H1 (cell line): ENCODE data around the gene SKIDA1. TPM values are rescaled to one million over a fixed set of nuclear protein-coding genes. Genes with fewer than 3 reads are reported as not detected.

Source experiments
- CTCF ChIA-PET: fragments of 300-600 bp; sonication (Branson Sonifier 250); formaldehyde crosslinking; loops from one replicate; lab custom pipeline; 2021; ENCODE audit not compliant: partially characterized antibody; lab: Charles Lee
- POLR2A ChIA-PET: fragments of 300-600 bp; sonication (Branson Sonifier 250); formaldehyde crosslinking; loops from one replicate; lab custom pipeline; 2021; ENCODE audit warnings: inconsistent platforms; ENCODE audit not compliant: partially characterized antibody; lab: Charles Lee
- DNase-seq, 2 experiments: peaks; one replicate each; pipeline versions ENCODE4 v3.0.0 to v3.0.0-alpha.2; 2010 to 2022; ENCODE audit warnings: low spot score in 2 of 2, low read depth in 1 of 2, mixed read lengths in 1 of 2
- FAIRE-seq: peaks from 2 replicates; lab custom pipeline; 2011; peaks lifted over from hg19 to GRCh38; lab: Jason Lieb, UNC
- H2AFZ ChIP-seq: 2 replicates; pipeline ENCODE4 v1.8.1; 2012; ENCODE audit warnings: low read length, inconsistent platforms
- H2AK5ac ChIP-seq: 2 replicates; pipeline ENCODE4 v1.6.1; 2013; ENCODE audit warnings: low read depth, low read length
- H2BK120ac ChIP-seq: replicated peaks from 2 replicates; pipeline ENCODE3; 2013; ENCODE audit warnings: low read depth, low read length, inconsistent platforms
- H2BK12ac ChIP-seq: 2 replicates; pipeline ENCODE4 v1.6.1; 2013; ENCODE audit warnings: low read depth, low read length
- H2BK15ac ChIP-seq: 2 replicates; pipeline ENCODE4 v1.6.1; 2013; ENCODE audit warnings: low read length
- H2BK20ac ChIP-seq: 2 replicates; pipeline ENCODE4 v1.6.1; 2013; ENCODE audit warnings: low read length
- H2BK5ac ChIP-seq: 2 replicates; pipeline ENCODE4 v1.6.1; 2013; ENCODE audit warnings: low read depth, low read length
- H3K14ac ChIP-seq: 2 replicates; pipeline ENCODE4 v1.6.1; 2013; ENCODE audit warnings: inconsistent platforms; ENCODE audit not compliant: insufficient read length
- H3K18ac ChIP-seq: 2 replicates; pipeline ENCODE4 v1.6.1; 2013; ENCODE audit warnings: low read length; ENCODE audit errors: extremely low read depth
- H3K23ac ChIP-seq: 2 replicates; pipeline ENCODE4 v1.6.1; 2013; ENCODE audit warnings: inconsistent platforms; ENCODE audit not compliant: insufficient read length
- H3K23me2 ChIP-seq: 2 replicates; pipeline ENCODE4 v1.6.1; 2013; ENCODE audit warnings: low read depth, low read length
- H3K27ac ChIP-seq: 2 replicates; pipeline ENCODE4 v1.6.1; 2011; ENCODE audit warnings: low read depth, low read length, inconsistent platforms
- H3K27me3 ChIP-seq, 4 experiments: replicated peaks in 1 of 4; 1 replicate in 1 of 4; 2 replicates in 3 of 4; pipeline versions ENCODE4 v1.6.1 to v1.8.1; 2011 to 2013; ENCODE audit warnings: low read length in 3 of 4, mild to moderate bottlenecking in 3 of 4, inconsistent platforms in 2 of 4, mixed read lengths in 2 of 4, moderate library complexity in 1 of 4; ENCODE audit not compliant: control insufficient read depth in 3 of 4, insufficient read depth in 3 of 4; ENCODE audit errors: extremely low read depth in 1 of 4
- H3K36me3 ChIP-seq, 4 experiments: 2 replicates each; pipeline versions ENCODE4 v1.6.1 to v1.8.1; 2011 to 2013; ENCODE audit warnings: mild to moderate bottlenecking in 4 of 4, low read length in 3 of 4, moderate library complexity in 2 of 4, control low read depth in 1 of 4, inconsistent platforms in 1 of 4; ENCODE audit not compliant: insufficient read depth in 4 of 4, control insufficient read depth in 2 of 4
- H3K4ac ChIP-seq: replicated peaks from 2 replicates; pipeline ENCODE3; 2013; ENCODE audit warnings: low read length, low read depth, mixed read lengths, inconsistent platforms; ENCODE audit not compliant: insufficient read length
- H3K4me1 ChIP-seq, 4 experiments: replicated peaks in 1 of 4; 1 replicate in 1 of 4; 2 replicates in 3 of 4; pipeline versions ENCODE4 v1.6.1 to v1.8.1; 2011 to 2013; ENCODE audit warnings: low read length in 3 of 4, inconsistent platforms in 2 of 4, mixed read lengths in 1 of 4; ENCODE audit not compliant: insufficient read depth in 4 of 4, control insufficient read depth in 3 of 4
- H3K4me2 ChIP-seq, 2 experiments: 2 replicates each; pipeline versions ENCODE4 v1.6.1 to v1.8.1; 2011 to 2013; ENCODE audit warnings: low read depth in 2 of 2, low read length in 2 of 2, control low read depth in 1 of 2, inconsistent platforms in 1 of 2, mild to moderate bottlenecking in 1 of 2; ENCODE audit not compliant: insufficient read depth in 1 of 2
- H3K4me3 ChIP-seq, 4 experiments: fragments of 200-600, 300-600 bp in 1 of 4; sonication (generic), shearing (Covaris generic), sonication (Bioruptor Twin) in 1 of 4; 2 replicates each; pipeline versions ENCODE4 v1.5.1 to v1.8.1; 2011 to 2016; ENCODE audit warnings: low read length in 4 of 4, low read depth in 3 of 4, control low read depth in 2 of 4, inconsistent platforms in 2 of 4, mild to moderate bottlenecking in 2 of 4, mixed read lengths in 1 of 4, moderate library complexity in 1 of 4; ENCODE audit not compliant: insufficient read depth in 2 of 4; ENCODE audit errors: extremely low read depth in 1 of 4
- H3K56ac ChIP-seq: replicated peaks from 2 replicates; pipeline ENCODE3; 2013; ENCODE audit warnings: low read depth, mild to moderate bottlenecking, mixed read lengths, low read length, inconsistent platforms; ENCODE audit not compliant: insufficient read length
- H3K79me1 ChIP-seq: 2 replicates; pipeline ENCODE4 v1.6.1; 2013; ENCODE audit warnings: low read depth, low read length, control low read depth
- H3K79me2 ChIP-seq, 2 experiments: 2 replicates each; pipeline versions ENCODE4 v1.6.1 to v1.8.1; 2012 to 2013; ENCODE audit warnings: low read length in 2 of 2, mild to moderate bottlenecking in 2 of 2, inconsistent platforms in 1 of 2; ENCODE audit not compliant: insufficient read depth in 2 of 2, control insufficient read depth in 1 of 2
- H3K9ac ChIP-seq, 4 experiments: replicated peaks in 1 of 4; 1 replicate in 1 of 4; 2 replicates in 3 of 4; pipeline versions ENCODE4 v1.6.1 to v1.8.1; 2011 to 2013; ENCODE audit warnings: low read depth in 3 of 4, low read length in 3 of 4, control low read depth in 2 of 4, mild to moderate bottlenecking in 2 of 4, moderate library complexity in 2 of 4, inconsistent platforms in 1 of 4; ENCODE audit errors: extremely low read depth in 1 of 4
- H3K9me3 ChIP-seq, 2 experiments: 2 replicates each; pipeline versions ENCODE4 v1.6.1 to v1.8.1; 2012 to 2013; ENCODE audit warnings: mild to moderate bottlenecking in 2 of 2, moderate library complexity in 2 of 2, control low read depth in 1 of 2, inconsistent platforms in 1 of 2, low read depth in 1 of 2, low read length in 1 of 2, mixed read lengths in 1 of 2; ENCODE audit not compliant: insufficient read depth in 2 of 2
- H4K20me1 ChIP-seq, 2 experiments: replicated peaks in 1 of 2; 2 replicates each; pipeline versions ENCODE3 to v1.8.1; 2011 to 2013; ENCODE audit warnings: inconsistent platforms in 2 of 2, low read length in 2 of 2, mild to moderate bottlenecking in 1 of 2; ENCODE audit not compliant: insufficient read depth in 2 of 2, control insufficient read depth in 1 of 2
- H4K5ac ChIP-seq: 2 replicates; pipeline ENCODE4 v1.6.1; 2013; ENCODE audit warnings: low read length, low read depth, mixed read lengths, inconsistent platforms; ENCODE audit not compliant: insufficient read length
- H4K8ac ChIP-seq: 2 replicates; pipeline ENCODE4 v1.8.0; 2013; ENCODE audit warnings: mild to moderate bottlenecking, moderate library complexity, low read length, inconsistent platforms; ENCODE audit not compliant: insufficient read depth; ENCODE audit errors: extremely low read depth
- H4K91ac ChIP-seq: replicated peaks from 2 replicates; pipeline ENCODE3; 2013; ENCODE audit warnings: low read length, mixed read lengths, inconsistent platforms; ENCODE audit not compliant: insufficient read length
- CBX5 ChIP-seq: fragments of 300-800, 300-1000 bp; sonication (generic); IDR thresholded peaks from 2 replicates; pipeline ENCODE4 v1.7.1; 2016; ENCODE audit warnings: antibody characterized with exemption, low read length, low read depth
- HDAC6 ChIP-seq: IDR thresholded peaks from one replicate; pipeline ENCODE4 v1.7.1; 2012; ENCODE audit warnings: low read depth, mild to moderate bottlenecking, inconsistent platforms, low read length, moderate library complexity
- KDM1A ChIP-seq: fragments of 200-600, 300-600 bp; sonication (generic); IDR thresholded peaks from 2 replicates; pipeline ENCODE4 v1.7.1; 2016; ENCODE audit warnings: mild to moderate bottlenecking, low read length, borderline replicate concordance
- KDM5A ChIP-seq: fragments of 200-600 bp; IDR thresholded peaks from 2 replicates; pipeline ENCODE4 v1.7.1; 2012; ENCODE audit warnings: mild to moderate bottlenecking, low read length, inconsistent platforms, mixed read lengths
- PHF8 ChIP-seq: fragments of 200-600 bp; sonication (generic); conservative IDR thresholded peaks from 2 replicates; pipeline ENCODE4 v1.7.1; 2012; ENCODE audit warnings: low read depth, mild to moderate bottlenecking, inconsistent platforms, low read length, moderate library complexity
- RAD21 ChIP-seq, 2 experiments: IDR thresholded peaks in 1 of 2; conservative IDR thresholded peaks in 1 of 2; 2 replicates each; pipeline ENCODE4 v1.6.1; 2011; ENCODE audit warnings: low read depth in 2 of 2, low read length in 2 of 2, improper control_type of control experiment in 1 of 2, inconsistent platforms in 1 of 2, mild to moderate bottlenecking in 1 of 2, moderate library complexity in 1 of 2
- RBBP5 ChIP-seq: IDR thresholded peaks from 2 replicates; pipeline ENCODE4 v1.7.1; 2012; ENCODE audit warnings: low read depth, mild to moderate bottlenecking, inconsistent platforms, low read length, moderate library complexity, borderline replicate concordance
- SIRT6 ChIP-seq: IDR thresholded peaks from one replicate; pipeline ENCODE4 v1.7.1; 2012; ENCODE audit warnings: low read length, inconsistent platforms
- SP2 ChIP-seq: IDR thresholded peaks from 2 replicates; pipeline ENCODE4 v1.6.1; 2012; ENCODE audit warnings: mild to moderate bottlenecking, low read length, inconsistent platforms
- TEAD4 ChIP-seq: IDR thresholded peaks from 2 replicates; pipeline ENCODE4 v1.6.1; 2012; ENCODE audit warnings: low read depth, low read length, inconsistent platforms, mixed read lengths
- ZNF274 ChIP-seq: IDR thresholded peaks from 2 replicates; pipeline ENCODE4 v1.7.0; 2012; ENCODE audit warnings: low read length, borderline replicate concordance; ENCODE audit errors: extremely low read depth
- WGBS, 2 experiments: shearing (Covaris generic) in 1 of 2; methylation state at CpG; one replicate each; pipeline versions ENCODE4 v1.1.6 to v1.1.7; 2013 to 2015; ENCODE audit warnings: low lambda C conversion rate in 2 of 2, mixed read lengths in 2 of 2, inconsistent platforms in 1 of 2, low coverage in 1 of 2, missing lambda C conversion rate in 1 of 2; ENCODE audit not compliant: insufficient replicate concordance in 2 of 2, insufficient coverage in 1 of 2, insufficient read length in 1 of 2; ENCODE audit errors: extremely low coverage in 1 of 2, missing lambda C conversion rate in 1 of 2; 5-methylcytosine and 5-hydroxymethylcytosine counted together
- polyA plus RNA-seq, 7 experiments: library from polyadenylated mRNA; depleted of rRNA in 3 of 7; stranded (reverse) in 5 of 7; unstranded in 2 of 7; fragments of >200 nt in 5 of 7; fragments of 200-250 nt in 2 of 7; gene quantifications; 1 replicate in 5 of 7; 2 replicates in 1 of 7; 4 replicates in 1 of 7; pipeline versions ENCODE4 v1.2.1 to v1.2.3, GENCODE V29; 2011 to 2013; ENCODE audit warnings: missing spikeins in 2 of 7, mixed read lengths in 2 of 7
- total RNA-seq: library from RNA; stranded (reverse); fragmentation: NEBNext Ultra II Directional; extraction: Animal tissue kit (Norgen Biotek cat#: 25700); gene quantifications from 2 replicates; pipeline ENCODE4 v1.2.1, GENCODE V29; 2021

SKIDA1 gene
- total and polyA plus RNA-seq, 2 of the 8 experiments (the other 6 are each of a cell fraction or from before 2014, with no cell fraction given), result 1.5 to 8.0 TPM

DNA sequence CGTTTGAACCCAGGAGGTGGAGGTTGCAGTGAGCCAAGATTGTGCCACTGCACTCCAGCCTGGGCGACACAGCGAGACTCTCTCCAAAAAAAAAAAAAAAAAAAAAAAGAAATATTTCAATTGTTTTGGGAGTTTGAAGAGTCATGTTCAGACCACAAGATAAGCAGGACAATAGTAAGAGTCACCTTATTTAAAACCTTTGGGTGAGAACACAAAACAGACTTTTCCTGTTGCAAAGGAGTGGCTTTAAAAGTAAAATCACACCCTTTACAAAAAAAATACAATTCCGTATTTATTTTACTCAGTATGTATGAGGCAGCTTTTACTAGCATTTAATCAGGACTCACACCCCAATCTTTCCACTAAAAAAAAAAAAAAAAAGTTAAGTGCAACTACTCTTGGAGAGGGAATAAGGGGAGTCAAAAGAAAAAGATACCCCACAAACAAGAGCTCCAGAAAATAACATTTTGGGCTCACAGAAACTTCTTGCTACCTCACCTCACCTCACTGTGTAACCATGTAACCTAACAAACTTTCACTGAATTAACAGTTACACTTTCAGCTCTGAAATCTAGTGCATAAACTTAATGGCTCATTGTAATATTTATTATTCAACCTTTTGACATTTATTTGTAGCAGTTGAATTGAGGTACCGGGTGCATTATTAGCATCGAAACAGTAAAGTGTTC is 11.2 kb downstream of the SKIDA1 start:
- Histone ChIP-seq H3K9ac (peak overlapping the region in 1 of 4 experiments; percentile 26; a peak in 1 of 7 replicates), H3K79me1 (no peaks in the 10 kb centered on the region), H3K4me3 (peak overlapping the region; percentile 66 to 90 (median 80)), H3K4me2 (peak overlapping the region; percentile 96 to 100), H3K14ac (no peak overlapping the region), H4K91ac (no peak overlapping the region), H3K23ac (no peak overlapping the region), H3K79me2 (peaks cover 0 to 60% of the 10 kb centered on the region in 2 experiments; a peak in 3 of 4 replicates), H3K9me3 (no peaks in the 10 kb centered on the region), H2BK12ac (no peak overlapping the region; the same call in 1 of the 2 replicates), H2BK15ac (no peak overlapping the region), H2AK5ac (no peak overlapping the region), H2BK20ac (no peak overlapping the region), H3K27ac (no peak overlapping the region), H4K5ac (no peak overlapping the region), H3K23me2 (peaks cover 29% of the 10 kb centered on the region), H2BK5ac (no peak overlapping the region), H4K20me1 (peaks cover 0 to 2% of the 10 kb centered on the region in 2 experiments), H3K4ac (no peak overlapping the region), H3K36me3 (no peaks in the 10 kb centered on the region), H3K27me3 (no peaks in the 10 kb centered on the region; a peak in 2 of 7 replicates), H2BK120ac (no peak overlapping the region), H3K56ac (no peak overlapping the region), H3K4me1 (peaks cover 6 to 30% (median 20%) of the 10 kb centered on the region in 4 experiments; a peak in 6 of 7 replicates), H4K8ac (no peak overlapping the region), H2AFZ (no peak overlapping the region), H3K18ac (no peak overlapping the region)
- CTCF ChIA-PET, result interaction anchor here (0.8 to 4.2 kb wide), 5 partner anchors 14 to 236 kb away, joined by 3 to 24 read pairs (median 3); no protein-coding TSS in a partner anchor
- 34% methylated on average over 5 of the region's 6 CpGs; no CpG with 5 or more reads in 1 of the 2 experiments for WGBS, 2 experiments
- DNase-seq (no peak), FAIRE-seq (no peak)
- POLR2A ChIA-PET, result interaction anchor here (0.5 to 17.3 kb wide), 4 partner anchors 8 to 78 kb away, joined by 3 to 352 read pairs (median 162); partner anchors contain the start of gene SKIDA1
- no peak for TF ChIP-seq CBX5
- no peak for TF ChIP-seq ZNF274
- TF ChIP-seq KDM1A, result no peak
- no peak for TF ChIP-seq KDM5A
- no peak for TF ChIP-seq HDAC6
- TF ChIP-seq TEAD4, result no peak
- no peak for TF ChIP-seq RBBP5
- no peak for TF ChIP-seq RAD21 (IDR thresholded peaks at IDR 0.05 in 1 of 2, conservative IDR thresholded peaks at IDR 0.05 in 1 of 2; ENCODE audit: low read depth in 2 of 2, low read length in 2 of 2)
- no peak for TF ChIP-seq SP2
- no peak for TF ChIP-seq SIRT6
- no peak for TF ChIP-seq PHF8
